ENCODE data around the gene SERTAD3.
A peak's percentile ranks its signal among the peaks of the same experiment; 100 is the strongest.
"Not testable (repeated sequence)": the region's sequence is repeated elsewhere in the genome, so short reads cannot be mapped to it uniquely, and the experiment has no call there.

SERTAD3 gene, protein sequence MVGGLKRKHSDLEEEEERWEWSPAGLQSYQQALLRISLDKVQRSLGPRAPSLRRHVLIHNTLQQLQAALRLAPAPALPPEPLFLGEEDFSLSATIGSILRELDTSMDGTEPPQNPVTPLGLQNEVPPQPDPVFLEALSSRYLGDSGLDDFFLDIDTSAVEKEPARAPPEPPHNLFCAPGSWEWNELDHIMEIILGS

DNA sequence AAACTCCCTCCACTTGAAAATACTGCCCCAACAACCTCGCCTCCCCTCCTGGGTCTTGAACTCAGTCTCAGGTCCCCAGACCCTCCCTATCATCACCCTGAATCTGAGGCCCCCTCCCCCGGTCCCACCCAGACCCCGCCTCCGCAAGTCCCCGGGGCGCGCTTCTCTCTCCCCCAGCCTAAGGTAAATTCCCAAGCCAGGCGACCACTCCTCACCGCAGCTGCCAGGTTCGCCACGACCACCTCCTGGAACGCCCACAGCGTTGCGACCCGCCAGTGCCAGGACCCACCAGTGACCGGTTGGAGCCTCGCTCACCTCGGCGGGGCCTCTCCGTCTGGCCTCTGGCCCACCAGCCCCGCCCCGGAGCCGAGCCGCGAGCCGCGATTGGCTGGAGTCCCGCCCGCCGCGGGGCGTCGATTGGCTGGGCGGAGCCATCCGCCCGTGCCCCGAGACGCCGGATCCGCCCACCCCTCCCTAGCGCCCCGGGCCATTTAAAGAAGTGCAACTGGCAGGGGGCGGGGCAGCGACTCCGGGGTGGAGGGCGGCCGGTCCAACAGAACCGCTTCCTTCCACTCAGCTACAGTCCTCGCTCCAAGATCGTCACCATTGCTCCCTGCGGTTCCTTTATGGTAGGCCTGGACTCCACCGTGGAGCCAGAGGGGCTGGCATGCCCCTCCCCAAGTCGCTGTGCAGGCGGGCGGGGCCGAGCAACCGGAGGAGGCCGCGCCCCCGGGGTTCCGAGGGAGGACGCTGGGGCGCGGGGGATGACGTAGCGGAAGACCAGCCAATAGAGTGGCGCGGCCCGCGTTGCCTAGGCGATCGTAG is at the start of gene SERTAD3:
SERTAD3 (minus strand) TSS at position 336 of the 825 bp plus-strand sequence. CDS start 2,255 bp downstream, outside the sequence.
- TF ChIP-seq GATA1 (IDR thresholded peaks at IDR 0.05; ENCODE audit: low read depth, low read length) (no peak), POLR2A (IDR thresholded peaks at IDR 0.05; ENCODE audit: low read length) (peak; percentile 64)

DNA sequence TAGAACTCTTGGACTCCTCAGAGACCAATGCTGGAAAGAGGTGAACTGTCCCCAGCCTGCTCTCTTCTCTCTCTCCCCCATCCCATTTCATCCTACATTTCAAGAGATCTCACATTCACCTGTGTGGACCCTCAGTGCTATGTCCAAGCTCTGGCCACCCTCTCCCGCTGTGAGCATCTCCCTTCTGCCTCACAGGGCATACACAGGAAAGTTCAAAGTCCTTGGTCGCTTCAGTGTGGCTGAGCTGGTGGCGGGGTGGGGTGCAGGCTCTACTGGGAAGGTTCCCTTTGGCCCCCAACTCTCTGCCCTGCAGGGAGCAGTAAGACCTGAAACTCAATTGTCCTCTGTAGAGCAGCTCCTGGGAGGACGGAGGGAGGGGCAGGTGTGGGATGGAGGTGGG is 49.6 kb upstream of the SERTAD3 start:
- DNase-seq, result no peak
- TF ChIP-seq POLR2A (IDR thresholded peaks at IDR 0.05; ENCODE audit: low read length) (no peak), GATA1 (IDR thresholded peaks at IDR 0.05; ENCODE audit: low read depth, low read length) (no peak)

More for the DNA sequence above, at the start of gene SERTAD3:
- DNase-seq, result peak; percentile 96 to 99

DNA sequence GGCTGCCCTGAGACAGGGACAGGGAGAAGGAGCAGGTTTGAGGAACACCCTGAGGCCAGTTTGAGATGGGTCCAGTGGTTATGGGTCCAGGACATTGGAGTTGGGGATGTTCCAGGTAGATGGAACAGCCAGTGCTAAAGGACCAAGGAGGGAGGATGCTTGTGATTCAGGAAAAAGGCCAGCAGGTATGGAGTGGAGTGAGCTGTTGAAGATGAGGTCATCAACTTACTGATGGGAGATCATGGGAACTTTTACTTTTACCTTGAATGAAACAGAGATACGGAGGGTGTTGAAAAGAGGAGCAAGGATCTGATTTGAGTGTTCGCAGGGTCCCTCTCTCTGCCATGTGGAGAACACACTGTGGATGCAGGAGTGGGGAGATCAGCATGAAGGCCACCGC is 48.1 kb upstream of the SERTAD3 start:
- DNase-seq, result no peak
- no peak for TF ChIP-seq POLR2A (IDR thresholded peaks at IDR 0.05; ENCODE audit: low read length)
- TF ChIP-seq GATA1 (IDR thresholded peaks at IDR 0.05; ENCODE audit: low read depth, low read length), result no peak

DNA sequence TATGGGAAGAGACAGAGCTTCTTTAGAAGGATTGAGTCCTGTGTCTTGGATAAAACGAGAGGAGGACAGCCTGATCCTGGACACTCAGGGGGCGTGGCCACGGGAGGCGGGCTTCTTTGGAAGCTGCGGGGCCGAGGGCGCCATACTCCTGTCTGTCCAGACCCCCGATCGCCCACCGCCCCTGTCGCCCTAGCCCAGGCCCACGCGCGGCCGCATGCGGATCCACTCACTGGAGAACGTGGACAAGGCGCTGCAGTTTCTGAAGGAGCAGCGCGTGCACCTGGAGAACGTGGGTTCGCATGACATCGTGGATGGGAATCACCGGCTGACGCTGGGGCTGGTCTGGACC is 45.7 kb upstream of the SERTAD3 start:
- no peak for DNase-seq
- TF ChIP-seq POLR2A (IDR thresholded peaks at IDR 0.05; ENCODE audit: low read length) (no peak), GATA1 (IDR thresholded peaks at IDR 0.05; ENCODE audit: low read depth, low read length) (no peak)

DNA sequence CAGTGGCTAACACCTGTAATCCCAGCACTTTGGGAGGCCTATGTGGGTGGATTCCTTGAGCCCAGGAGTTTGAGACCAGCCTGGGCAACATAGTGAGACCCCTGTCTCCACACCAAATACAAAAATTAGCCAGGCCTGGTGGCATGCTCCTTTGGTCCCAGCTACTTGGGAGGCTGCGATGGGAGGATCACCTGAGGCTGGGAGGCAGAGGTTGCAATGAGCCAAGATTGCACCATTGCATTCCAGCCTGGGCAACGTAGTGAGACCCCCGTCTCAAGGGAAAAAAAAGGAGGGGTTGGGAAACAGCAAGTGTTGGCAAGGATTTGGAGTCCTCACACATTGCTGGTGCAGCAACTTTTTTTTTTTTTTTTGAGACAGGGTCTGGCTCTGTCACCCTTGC is 41.9 kb upstream of the SERTAD3 start:
- no peak for DNase-seq
- no peak for TF ChIP-seq GATA1 (IDR thresholded peaks at IDR 0.05; ENCODE audit: low read depth, low read length)
- no peak for TF ChIP-seq POLR2A (IDR thresholded peaks at IDR 0.05; ENCODE audit: low read length)

DNA sequence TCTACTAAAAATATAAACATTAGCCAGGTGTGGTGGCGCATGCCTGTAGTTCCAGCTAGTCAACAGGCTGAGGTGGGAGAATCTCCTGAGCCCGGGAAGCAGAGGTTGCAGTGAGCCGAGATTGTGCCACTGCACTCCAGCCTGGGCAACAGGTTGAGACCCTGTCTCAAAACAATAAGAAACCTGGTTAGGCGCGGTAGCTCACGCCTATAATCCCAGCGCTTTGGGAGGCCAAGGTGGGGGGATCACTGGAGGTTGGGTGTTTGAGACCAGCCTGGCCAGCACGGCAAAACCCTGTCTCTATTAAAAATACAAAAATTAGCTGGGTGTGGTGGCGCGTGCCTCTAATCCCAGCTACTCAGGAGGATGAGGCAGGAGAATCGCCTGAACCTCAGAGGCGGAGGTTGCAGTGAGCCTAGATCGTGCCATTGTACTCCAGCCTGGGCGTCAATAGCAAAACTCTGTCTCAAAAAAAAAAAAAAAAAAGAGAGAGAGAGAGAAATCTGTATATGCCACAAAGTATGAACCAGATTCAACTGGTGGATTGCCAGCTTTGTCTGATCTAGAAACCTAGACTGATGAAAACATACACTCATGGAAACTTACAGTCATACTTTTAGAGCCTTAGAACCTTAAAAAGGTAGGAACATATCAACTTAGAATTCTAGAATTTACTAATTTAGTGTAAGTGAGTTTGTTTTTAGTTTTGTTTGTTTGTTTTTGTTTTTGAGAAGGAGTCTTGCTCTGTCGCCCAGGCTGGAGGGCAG is 31.9 kb upstream of the SERTAD3 start:
- not testable (repeated sequence) for DNase-seq

DNA sequence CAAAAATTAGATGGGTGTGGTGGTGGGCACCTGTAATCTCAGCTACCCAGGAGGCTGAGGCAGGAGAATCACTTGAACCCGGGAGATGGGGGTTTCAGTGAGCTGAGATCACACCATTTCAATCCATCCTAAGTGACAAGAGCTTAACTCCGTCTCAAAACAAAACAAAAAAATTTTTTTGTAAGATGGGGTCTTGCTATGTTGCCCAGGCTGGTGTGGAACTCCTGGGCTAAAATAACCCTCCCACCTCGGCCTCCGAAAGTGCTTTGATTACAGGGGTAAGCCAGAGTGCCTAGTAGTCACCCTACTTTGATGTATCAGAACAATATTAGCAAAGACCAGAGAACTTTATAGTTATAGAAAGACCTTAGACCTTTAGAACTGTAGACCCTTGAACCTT is 30.6 kb upstream of the SERTAD3 start:
- DNase-seq, result no peak
- TF ChIP-seq GATA1 (IDR thresholded peaks at IDR 0.05; ENCODE audit: low read depth, low read length) (no peak), POLR2A (IDR thresholded peaks at IDR 0.05; ENCODE audit: low read length) (no peak)

DNA sequence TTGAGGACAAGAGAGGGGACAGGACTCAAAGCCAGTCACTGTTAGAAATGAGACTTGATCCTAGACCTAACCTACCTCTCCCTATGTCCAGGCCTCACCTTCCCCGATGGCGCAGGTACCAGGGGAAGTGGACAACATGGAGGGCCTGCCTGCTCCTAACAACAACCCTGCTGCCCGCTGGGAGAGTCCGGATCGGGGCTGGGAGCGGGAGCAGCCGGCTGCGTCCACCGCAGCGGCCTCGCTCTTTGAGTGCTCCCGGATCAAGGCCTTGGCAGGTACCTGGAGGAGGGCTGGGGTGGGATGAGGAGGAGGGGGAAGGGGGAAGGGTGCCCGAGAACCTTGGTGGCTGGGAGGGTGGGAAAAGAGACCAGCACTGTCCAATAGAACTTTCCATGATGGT is 28.4 kb upstream of the SERTAD3 start:
- TF ChIP-seq GATA1 (IDR thresholded peaks at IDR 0.05; ENCODE audit: low read depth, low read length) (no peak), POLR2A (IDR thresholded peaks at IDR 0.05; ENCODE audit: low read length) (no peak)
- no peak for DNase-seq

DNA sequence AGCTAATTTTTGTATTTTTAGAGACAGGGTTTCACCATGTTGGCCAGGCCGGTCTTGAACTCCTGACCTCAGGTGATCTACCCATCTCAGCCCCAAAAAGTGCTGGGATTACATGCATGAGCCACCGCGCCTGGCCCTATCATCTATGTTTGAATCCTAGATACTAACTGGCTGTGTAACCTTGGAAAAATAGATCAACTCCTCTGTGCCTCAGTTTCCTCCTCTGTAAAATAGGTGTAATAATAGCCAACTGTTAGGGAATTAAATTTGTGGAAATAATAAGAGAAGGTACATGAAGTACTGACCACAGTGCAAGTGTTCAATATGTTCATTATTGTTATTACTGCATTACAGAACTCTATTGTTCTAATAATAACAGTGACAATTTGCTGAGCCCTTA is 27.0 kb upstream of the SERTAD3 start:
- no peak for DNase-seq
- TF ChIP-seq GATA1 (IDR thresholded peaks at IDR 0.05; ENCODE audit: low read depth, low read length) (no peak), POLR2A (IDR thresholded peaks at IDR 0.05; ENCODE audit: low read length) (no peak)

DNA sequence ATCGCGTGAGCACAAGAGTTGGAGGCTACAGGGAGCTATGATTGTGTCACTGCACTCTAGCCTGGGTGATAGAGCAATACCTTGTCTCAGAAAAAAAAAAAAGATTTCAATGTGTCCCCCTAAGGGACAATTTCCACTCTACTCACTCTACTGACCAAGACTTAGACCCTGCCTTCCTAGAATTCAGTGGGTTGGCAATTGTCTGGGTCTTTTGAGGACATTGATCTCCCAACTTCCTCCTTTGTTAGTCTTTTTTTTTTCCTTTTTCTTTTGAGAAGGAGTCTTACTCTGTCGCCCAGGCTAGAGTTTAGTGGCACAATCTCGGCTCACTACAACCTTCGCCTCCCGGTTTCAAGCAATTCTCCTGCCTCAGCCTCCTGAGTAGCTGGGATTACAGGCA is 24.9 kb upstream of the SERTAD3 start:
- DNase-seq, result no peak
- no peak for TF ChIP-seq GATA1 (IDR thresholded peaks at IDR 0.05; ENCODE audit: low read depth, low read length)
- no peak for TF ChIP-seq POLR2A (IDR thresholded peaks at IDR 0.05; ENCODE audit: low read length)

DNA sequence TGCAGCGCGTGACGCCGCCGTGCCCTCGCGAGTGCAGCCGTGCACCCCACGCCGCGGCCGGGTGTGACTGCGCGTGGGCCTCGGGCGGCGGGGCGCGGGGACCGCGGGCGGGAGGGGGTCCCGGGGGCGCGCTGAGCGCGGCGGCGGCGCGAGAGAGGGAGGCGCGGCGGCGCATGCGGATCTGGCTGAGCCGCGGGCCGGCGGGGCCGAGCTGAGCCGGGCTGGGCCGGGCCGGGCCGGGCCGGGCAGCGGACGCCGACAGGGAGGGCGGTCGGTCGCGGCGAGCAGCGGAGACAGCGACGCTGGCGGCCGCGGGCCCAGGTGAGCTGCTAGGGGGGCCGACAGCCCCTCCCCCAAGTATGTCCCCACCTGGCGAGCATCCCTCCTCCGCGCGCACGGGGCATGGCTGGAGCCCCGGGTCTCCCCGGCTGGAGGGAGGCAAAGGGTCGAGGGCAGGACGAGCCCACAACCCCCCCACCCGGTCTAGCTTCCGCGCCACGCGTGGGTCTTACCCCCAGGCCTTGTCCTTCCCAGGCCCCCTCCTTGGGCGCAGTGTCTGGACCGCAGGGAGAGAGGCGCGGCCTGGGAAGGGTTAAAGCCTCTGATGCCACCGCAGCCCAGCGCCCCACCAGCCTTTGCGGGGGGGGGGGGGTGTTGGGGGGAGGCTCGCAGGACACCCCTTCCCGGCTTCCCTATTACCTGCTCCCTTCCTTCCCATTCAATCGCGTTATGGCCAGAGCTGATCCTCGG is 23.0 kb upstream of the SERTAD3 start, which contains the start of gene SPTBN4:
SPTBN4 (plus strand) TSS at position 17 of the 750 bp plus-strand sequence. CDS start 5,621 bp downstream, outside the sequence.
- peak in 1 of 2 experiments; percentile 61 for DNase-seq
- TF ChIP-seq GATA1 (IDR thresholded peaks at IDR 0.05; ENCODE audit: low read depth, low read length), result no peak
- TF ChIP-seq POLR2A (IDR thresholded peaks at IDR 0.05; ENCODE audit: low read length), result no peak

DNA sequence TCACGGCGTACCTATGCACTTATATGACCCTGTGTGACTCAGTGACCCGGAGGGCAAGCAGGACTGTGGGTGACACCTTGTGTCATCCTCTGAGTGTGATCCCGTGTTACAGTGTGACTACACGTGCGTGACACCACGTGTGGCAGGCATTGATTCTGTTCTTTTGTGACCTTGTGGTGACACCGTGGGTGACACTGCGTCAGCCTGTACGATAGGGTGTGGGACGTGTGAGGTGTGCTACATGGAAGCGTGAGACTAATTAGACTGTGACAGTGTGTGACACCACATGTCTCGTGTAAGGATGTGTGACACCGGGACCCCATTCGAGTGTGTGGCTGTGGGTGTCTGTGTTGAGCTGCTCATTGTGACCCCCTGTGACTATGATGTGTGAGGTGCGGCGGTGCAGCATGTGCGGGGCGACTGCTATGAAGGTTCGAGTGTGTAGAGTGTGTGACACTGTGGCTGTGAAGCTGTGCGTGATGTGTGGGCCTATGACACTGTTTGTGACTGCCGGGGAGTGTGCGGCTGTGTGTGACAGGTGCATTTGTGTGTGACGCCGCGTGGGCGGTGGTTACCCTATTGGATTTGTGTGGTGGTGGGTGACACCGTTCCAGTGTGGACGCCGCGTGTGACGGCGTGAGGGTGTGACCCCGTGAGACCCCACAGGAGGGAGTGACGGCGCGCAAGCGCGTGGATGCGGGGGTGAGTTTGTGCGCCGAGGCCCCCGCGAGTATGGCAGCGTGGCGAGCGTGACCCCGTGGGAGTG is 22.3 kb upstream of the SERTAD3 start:
- TF ChIP-seq GATA1 (IDR thresholded peaks at IDR 0.05; ENCODE audit: low read depth, low read length), result no peak
- no peak for TF ChIP-seq POLR2A (IDR thresholded peaks at IDR 0.05; ENCODE audit: low read length)
- no peak for DNase-seq
